ENCODE measurements around the gene KRT77. TPM values are rescaled to one million over a fixed set of nuclear protein-coding genes. Genes with fewer than 3 reads are reported as not detected.

Gene KRT77
- total and polyA plus RNA-seq, 8 donors: 0.03 TPM; not detected in 7

DNA sequence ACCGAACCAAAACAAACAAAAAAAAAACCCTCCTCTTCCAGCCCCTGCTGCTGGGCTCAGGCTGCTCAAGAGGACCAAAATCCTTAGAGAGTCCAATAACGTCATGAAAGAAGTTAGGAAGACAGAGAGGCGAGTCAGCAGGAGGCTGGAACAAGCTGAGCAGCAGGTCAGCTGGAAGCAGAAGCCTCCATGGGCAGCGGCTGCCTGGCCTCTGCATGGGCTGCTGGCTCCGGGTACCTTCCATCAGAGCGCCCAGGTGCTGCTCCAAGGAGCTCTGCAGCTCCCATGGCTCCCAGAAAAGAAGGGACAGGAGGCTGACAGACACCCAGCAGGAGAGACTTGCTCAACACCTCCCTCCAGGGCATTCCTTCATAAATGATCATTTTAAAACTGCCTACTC, 48.1 kb downstream of the KRT77 start:
- intact Hi-C loops (cut with DNase I; ENCODE audit: low total_unique reads): no loop called here
- H3K27me3 ChIP-seq: peaks cover 0 to 33% (median 9%) of the 10 kb centered on the region in 3 donors
- no peak for TF ChIP-seq POLR2AphosphoS5 (IDR thresholded peaks at IDR 0.05)
- TF ChIP-seq POLR2A (IDR thresholded peaks at IDR 0.05): no peak
- H3K9me3 ChIP-seq: peaks cover 0 to 5% (median 0%) of the 10 kb centered on the region in 4 donors
- 47 to 60% (median 49%) methylated on average over 6 of the region's 6 CpGs for WGBS, 5 donors
- peaks cover 0 to 4% (median 0%) of the 10 kb centered on the region in 4 donors for H3K4me1 ChIP-seq
- no peak for DNase-seq
- H3K27ac ChIP-seq: no peak overlapping the region
- H3K4me3 ChIP-seq: no peak overlapping the region
- H3K36me3 ChIP-seq: no peaks in the 10 kb centered on the region

DNA sequence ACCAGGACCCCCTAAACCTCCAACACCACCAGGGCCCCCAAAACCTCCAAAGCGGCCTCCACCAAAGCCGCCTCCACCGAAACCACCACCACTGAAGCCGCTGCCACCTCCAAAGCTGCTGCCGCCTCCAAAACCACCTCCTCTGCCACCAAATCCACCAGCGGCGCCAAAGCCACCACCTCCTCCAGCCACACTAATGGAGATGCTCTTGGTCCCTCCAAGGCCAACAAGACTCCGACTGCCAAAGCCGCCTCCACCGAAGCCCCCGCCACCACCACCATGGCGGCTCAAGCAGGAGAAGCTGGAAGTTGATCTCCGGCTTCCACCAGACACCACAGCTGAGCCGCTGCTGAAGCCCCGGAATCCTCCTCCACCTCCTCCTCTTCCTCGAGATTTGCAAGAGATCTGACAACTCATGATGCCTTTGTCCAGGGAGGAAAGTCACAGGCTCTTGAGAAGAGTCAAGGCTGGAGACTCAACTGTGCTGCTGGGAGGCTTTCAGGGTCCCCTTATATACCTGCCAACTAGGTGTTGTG, 51.5 kb downstream of the KRT77 start, which contains the start of gene KRT2:
Gene KRT2, minus strand, starts transcription at position 486 of the 536 bp plus-strand sequence. Its CDS starts 69 bp downstream, at position 417.
- H3K27ac ChIP-seq: no peak within 1 kb of the TSS
- TF ChIP-seq EP300 (IDR thresholded peaks at IDR 0.05): no peak
- TF ChIP-seq, protein P1, sequence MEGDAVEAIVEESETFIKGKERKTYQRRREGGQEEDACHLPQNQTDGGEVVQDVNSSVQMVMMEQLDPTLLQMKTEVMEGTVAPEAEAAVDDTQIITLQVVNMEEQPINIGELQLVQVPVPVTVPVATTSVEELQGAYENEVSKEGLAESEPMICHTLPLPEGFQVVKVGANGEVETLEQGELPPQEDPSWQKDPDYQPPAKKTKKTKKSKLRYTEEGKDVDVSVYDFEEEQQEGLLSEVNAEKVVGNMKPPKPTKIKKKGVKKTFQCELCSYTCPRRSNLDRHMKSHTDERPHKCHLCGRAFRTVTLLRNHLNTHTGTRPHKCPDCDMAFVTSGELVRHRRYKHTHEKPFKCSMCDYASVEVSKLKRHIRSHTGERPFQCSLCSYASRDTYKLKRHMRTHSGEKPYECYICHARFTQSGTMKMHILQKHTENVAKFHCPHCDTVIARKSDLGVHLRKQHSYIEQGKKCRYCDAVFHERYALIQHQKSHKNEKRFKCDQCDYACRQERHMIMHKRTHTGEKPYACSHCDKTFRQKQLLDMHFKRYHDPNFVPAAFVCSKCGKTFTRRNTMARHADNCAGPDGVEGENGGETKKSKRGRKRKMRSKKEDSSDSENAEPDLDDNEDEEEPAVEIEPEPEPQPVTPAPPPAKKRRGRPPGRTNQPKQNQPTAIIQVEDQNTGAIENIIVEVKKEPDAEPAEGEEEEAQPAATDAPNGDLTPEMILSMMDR (IDR thresholded peaks at IDR 0.05): no peak
- no peak for TF ChIP-seq POLR2AphosphoS5 (IDR thresholded peaks at IDR 0.05)
- no peak for TF ChIP-seq POLR2A (IDR thresholded peaks at IDR 0.05)
- peaks cover 0 to 16% (median 3%) of the 10 kb centered on the region in 3 donors for H3K27me3 ChIP-seq
- 93 to 99% (median 96%) methylated on average over 11 to 16 of the region's 16 CpGs for WGBS, 5 donors
- H3K9me3 ChIP-seq: peaks cover 0 to 5% (median 0%) of the 10 kb centered on the region in 4 donors
- no peaks in the 10 kb centered on the region for H3K36me3 ChIP-seq
- H3K4me3 ChIP-seq: no peak within 1 kb of the TSS
- peaks cover 0 to 6% (median 0%) of the 10 kb centered on the region in 4 donors for H3K4me1 ChIP-seq
- DNase-seq: no peak
- intact Hi-C loops (cut with DNase I; ENCODE audit: low total_unique reads): no loop called here

DNA sequence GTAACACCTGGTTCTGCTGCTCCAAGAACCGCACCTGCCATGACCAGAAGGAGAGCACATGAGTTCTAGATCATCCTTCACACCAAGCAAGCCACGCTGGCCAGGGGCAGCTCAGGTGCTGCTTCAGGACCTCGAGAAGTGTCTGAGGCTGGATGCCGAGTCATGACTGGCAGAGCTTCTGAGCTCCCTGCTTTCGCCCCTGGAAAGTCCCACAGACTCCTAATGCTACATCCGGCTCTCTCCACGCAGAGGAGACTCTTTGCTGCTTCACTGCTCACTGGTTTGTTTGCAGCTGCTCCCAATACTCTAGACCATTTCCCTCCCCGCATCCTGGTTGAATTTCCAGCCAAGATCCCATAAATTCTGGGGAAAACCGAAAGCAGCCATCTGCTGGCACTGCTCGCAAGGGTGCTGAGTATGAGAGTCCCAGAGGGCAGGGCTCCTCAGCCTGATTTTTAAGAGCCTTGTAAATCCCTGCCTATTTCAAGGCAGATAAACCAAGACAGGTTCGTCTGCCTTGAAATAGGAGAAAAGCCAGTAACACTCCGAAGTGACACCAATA, 52.7 kb downstream of the KRT77 start:
- no peak overlapping the region for H3K27ac ChIP-seq

DNA sequence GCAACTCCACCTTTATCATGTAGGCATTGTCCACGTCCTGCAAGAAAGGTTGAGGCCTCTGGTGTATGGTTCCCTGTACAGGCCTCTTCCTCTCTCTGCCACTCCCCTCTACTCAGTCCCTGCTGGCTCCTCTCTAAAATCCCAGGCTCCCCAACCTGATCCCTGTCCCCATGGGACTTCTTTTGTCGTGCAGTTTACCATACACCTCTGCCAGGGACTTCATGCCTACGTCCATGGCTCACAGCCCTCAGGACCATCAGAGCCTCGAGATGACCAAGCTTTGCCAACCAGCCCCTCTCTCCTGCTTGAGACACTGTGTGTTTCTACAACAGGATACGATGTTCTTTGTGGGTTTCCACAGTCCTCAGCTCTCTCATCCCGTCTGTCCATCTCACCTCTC, 54.3 kb downstream of the KRT77 start:
- H3K27me3 ChIP-seq: peaks cover 0 to 8% (median 0%) of the 10 kb centered on the region in 3 donors
- intact Hi-C loops (cut with DNase I; ENCODE audit: low total_unique reads): no loop called here
- H3K4me3 ChIP-seq: no peak overlapping the region
- no peak overlapping the region for H3K27ac ChIP-seq
- no peaks in the 10 kb centered on the region for H3K36me3 ChIP-seq
- TF ChIP-seq POLR2AphosphoS5 (IDR thresholded peaks at IDR 0.05) (no peak), EP300 (IDR thresholded peaks at IDR 0.05) (no peak), POLR2A (IDR thresholded peaks at IDR 0.05) (no peak)
- TF ChIP-seq, protein P1 (IDR thresholded peaks at IDR 0.05): no peak
- WGBS, 5 donors: 62 to 79% (median 72%) methylated on average over 6 of the region's 6 CpGs
- peaks cover 0 to 7% (median 3%) of the 10 kb centered on the region in 4 donors for H3K4me1 ChIP-seq
- no peak for DNase-seq
- peaks cover 0 to 5% (median 0%) of the 10 kb centered on the region in 4 donors for H3K9me3 ChIP-seq

More for the DNA sequence above, 52.7 kb downstream of the KRT77 start:
- Histone ChIP-seq H3K9me3 (peaks cover 0 to 5% (median 0%) of the 10 kb centered on the region in 4 donors), H3K36me3 (no peaks in the 10 kb centered on the region), H3K4me3 (no peak overlapping the region), H3K4me1 (peaks cover 0 to 6% (median 2%) of the 10 kb centered on the region in 4 donors), H3K27me3 (peaks cover 0 to 13% (median 3%) of the 10 kb centered on the region in 3 donors)
- DNase-seq: peak in 1 of 2 donors; percentile 38
- TF ChIP-seq POLR2A (IDR thresholded peaks at IDR 0.05): no peak
- TF ChIP-seq, protein P1 (IDR thresholded peaks at IDR 0.05): no peak
- TF ChIP-seq POLR2AphosphoS5 (IDR thresholded peaks at IDR 0.05): no peak
- no peak for TF ChIP-seq EP300 (IDR thresholded peaks at IDR 0.05)
- intact Hi-C loops (cut with DNase I; ENCODE audit: low total_unique reads): no loop called here
- 52 to 74% (median 72%) methylated on average over 10 to 12 of the region's 12 CpGs for WGBS, 5 donors

Measured in stomach (tissue), 9 donors.